Loucy (cell line): Measurements from ENCODE around the gene FERMT3.

Experiments used
- EZH2phosphoT487 ChIP-seq: fragments of 200-600 bp; IDR thresholded peaks from 2 replicates; pipeline ENCODE4 v1.6.1; 2018; ENCODE audit warnings: antibody characterized with exemption, mild to moderate bottlenecking, moderate library complexity, borderline replicate concordance
- TF ChIP-seq, protein P1 (sequence below): fragments of 200-600 bp; sonication (generic); conservative IDR thresholded peaks from 2 replicates; pipeline ENCODE4 v1.5.1; 2014; ENCODE audit warnings: mild to moderate bottlenecking, antibody characterized with exemption, low read length

- TF ChIP-seq, protein P1, sequence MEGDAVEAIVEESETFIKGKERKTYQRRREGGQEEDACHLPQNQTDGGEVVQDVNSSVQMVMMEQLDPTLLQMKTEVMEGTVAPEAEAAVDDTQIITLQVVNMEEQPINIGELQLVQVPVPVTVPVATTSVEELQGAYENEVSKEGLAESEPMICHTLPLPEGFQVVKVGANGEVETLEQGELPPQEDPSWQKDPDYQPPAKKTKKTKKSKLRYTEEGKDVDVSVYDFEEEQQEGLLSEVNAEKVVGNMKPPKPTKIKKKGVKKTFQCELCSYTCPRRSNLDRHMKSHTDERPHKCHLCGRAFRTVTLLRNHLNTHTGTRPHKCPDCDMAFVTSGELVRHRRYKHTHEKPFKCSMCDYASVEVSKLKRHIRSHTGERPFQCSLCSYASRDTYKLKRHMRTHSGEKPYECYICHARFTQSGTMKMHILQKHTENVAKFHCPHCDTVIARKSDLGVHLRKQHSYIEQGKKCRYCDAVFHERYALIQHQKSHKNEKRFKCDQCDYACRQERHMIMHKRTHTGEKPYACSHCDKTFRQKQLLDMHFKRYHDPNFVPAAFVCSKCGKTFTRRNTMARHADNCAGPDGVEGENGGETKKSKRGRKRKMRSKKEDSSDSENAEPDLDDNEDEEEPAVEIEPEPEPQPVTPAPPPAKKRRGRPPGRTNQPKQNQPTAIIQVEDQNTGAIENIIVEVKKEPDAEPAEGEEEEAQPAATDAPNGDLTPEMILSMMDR: no peak
- TF ChIP-seq EZH2phosphoT487: no peak
Measured at GRCh38 chr11:64259533-64260067, 53.1 kb downstream of the FERMT3 start.
